ENCODE data around the gene LDB3.

The LDB3 gene, protein sequence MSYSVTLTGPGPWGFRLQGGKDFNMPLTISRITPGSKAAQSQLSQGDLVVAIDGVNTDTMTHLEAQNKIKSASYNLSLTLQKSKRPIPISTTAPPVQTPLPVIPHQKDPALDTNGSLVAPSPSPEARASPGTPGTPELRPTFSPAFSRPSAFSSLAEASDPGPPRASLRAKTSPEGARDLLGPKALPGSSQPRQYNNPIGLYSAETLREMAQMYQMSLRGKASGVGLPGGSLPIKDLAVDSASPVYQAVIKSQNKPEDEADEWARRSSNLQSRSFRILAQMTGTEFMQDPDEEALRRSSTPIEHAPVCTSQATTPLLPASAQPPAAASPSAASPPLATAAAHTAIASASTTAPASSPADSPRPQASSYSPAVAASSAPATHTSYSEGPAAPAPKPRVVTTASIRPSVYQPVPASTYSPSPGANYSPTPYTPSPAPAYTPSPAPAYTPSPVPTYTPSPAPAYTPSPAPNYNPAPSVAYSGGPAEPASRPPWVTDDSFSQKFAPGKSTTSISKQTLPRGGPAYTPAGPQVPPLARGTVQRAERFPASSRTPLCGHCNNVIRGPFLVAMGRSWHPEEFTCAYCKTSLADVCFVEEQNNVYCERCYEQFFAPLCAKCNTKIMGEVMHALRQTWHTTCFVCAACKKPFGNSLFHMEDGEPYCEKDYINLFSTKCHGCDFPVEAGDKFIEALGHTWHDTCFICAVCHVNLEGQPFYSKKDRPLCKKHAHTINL
- 0 to 0.09 (median 0) reads per million in 3 donors for total RNA-seq

GRCh38 chr10:86668297-86669165, at the start of gene LDB3:
Gene LDB3 (plus strand): TSS chr10:86668511. CDS start chr10:86668692, 181 bp downstream.
- Histone ChIP-seq H3K4me1 (ENCODE audit: control insufficient read depth, insufficient read depth, low read length, poor library complexity, severe bottlenecking) (no peaks in the 10 kb centered on the region), H3K4me3 (ENCODE audit: insufficient read depth, low read depth, low read length, poor library complexity, severe bottlenecking) (no peak within 1 kb of the TSS), H3K36me3 (ENCODE audit: control insufficient read depth, insufficient read depth, low read length) (no peaks in the 10 kb centered on the region), H3K9me3 (ENCODE audit: control insufficient read depth, low read length) (no peaks in the 10 kb centered on the region), H3K27ac (ENCODE audit: insufficient read depth, low read length, poor library complexity, severe bottlenecking) (no peak within 1 kb of the TSS), H3K27me3 (replicated peaks; ENCODE audit: control insufficient read depth, insufficient read depth, low read length, poor library complexity, severe bottlenecking) (no peaks in the 10 kb centered on the region)
- no peak for DNase-seq

DNA sequence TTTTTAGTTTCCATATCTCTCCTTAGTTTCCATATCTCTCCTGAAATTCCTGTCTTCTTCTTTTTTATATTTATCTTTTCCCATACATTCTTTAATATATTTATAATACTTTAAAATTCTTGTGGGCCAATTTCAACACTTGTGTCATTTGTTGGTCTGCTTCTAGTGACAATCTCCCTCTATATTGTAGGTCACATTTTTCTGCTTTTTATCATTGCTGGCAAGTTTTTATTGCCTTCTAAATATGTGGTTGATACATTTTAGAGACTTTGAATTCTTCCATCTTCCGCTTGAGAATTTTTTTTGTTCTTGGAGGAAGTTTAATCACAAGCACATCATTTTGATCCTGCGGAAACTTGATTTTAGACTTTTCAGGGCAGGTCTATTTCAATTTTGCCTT, 40.0 kb upstream of the LDB3 start:
- H3K9me3 ChIP-seq (ENCODE audit: control insufficient read depth, low read length): no peaks in the 10 kb centered on the region
- DNase-seq: no peak
- no peaks in the 10 kb centered on the region for H3K4me1 ChIP-seq (ENCODE audit: control insufficient read depth, insufficient read depth, low read length, poor library complexity, severe bottlenecking)
- no peak overlapping the region for H3K27ac ChIP-seq (ENCODE audit: insufficient read depth, low read length, poor library complexity, severe bottlenecking)
- peaks cover 14% of the 10 kb centered on the region for H3K27me3 ChIP-seq (replicated peaks; ENCODE audit: control insufficient read depth, insufficient read depth, low read length, poor library complexity, severe bottlenecking)
- no peaks in the 10 kb centered on the region for H3K36me3 ChIP-seq (ENCODE audit: control insufficient read depth, insufficient read depth, low read length)
- no peak overlapping the region for H3K4me3 ChIP-seq (ENCODE audit: insufficient read depth, low read depth, low read length, poor library complexity, severe bottlenecking)

DNA sequence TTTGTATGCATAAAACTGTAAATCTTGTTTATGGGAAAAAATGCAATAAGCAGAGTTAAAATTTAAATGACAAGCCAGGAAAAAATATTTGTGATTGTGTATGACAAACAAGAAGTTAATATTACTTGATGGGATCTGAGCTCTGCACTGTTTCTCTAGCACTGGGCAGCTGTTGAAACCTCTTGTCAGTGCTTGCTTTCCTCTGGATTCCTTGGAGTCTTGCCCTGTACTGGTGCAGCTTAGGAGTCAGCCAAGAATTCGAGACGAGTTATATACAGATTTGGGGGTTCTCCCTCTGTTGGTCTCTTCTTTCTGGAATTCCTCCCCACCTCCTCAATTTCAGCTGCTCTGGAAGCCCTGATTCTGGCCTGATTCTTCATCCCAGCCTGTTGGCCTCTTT, 38.2 kb upstream of the LDB3 start:
- H3K36me3 ChIP-seq (ENCODE audit: control insufficient read depth, insufficient read depth, low read length): no peaks in the 10 kb centered on the region
- no peak overlapping the region for H3K4me3 ChIP-seq (ENCODE audit: insufficient read depth, low read depth, low read length, poor library complexity, severe bottlenecking)
- no peaks in the 10 kb centered on the region for H3K4me1 ChIP-seq (ENCODE audit: control insufficient read depth, insufficient read depth, low read length, poor library complexity, severe bottlenecking)
- peaks cover 14% of the 10 kb centered on the region for H3K27me3 ChIP-seq (replicated peaks; ENCODE audit: control insufficient read depth, insufficient read depth, low read length, poor library complexity, severe bottlenecking)
- H3K9me3 ChIP-seq (ENCODE audit: control insufficient read depth, low read length): no peaks in the 10 kb centered on the region
- DNase-seq: no peak
- H3K27ac ChIP-seq (ENCODE audit: insufficient read depth, low read length, poor library complexity, severe bottlenecking): no peak overlapping the region

DNA sequence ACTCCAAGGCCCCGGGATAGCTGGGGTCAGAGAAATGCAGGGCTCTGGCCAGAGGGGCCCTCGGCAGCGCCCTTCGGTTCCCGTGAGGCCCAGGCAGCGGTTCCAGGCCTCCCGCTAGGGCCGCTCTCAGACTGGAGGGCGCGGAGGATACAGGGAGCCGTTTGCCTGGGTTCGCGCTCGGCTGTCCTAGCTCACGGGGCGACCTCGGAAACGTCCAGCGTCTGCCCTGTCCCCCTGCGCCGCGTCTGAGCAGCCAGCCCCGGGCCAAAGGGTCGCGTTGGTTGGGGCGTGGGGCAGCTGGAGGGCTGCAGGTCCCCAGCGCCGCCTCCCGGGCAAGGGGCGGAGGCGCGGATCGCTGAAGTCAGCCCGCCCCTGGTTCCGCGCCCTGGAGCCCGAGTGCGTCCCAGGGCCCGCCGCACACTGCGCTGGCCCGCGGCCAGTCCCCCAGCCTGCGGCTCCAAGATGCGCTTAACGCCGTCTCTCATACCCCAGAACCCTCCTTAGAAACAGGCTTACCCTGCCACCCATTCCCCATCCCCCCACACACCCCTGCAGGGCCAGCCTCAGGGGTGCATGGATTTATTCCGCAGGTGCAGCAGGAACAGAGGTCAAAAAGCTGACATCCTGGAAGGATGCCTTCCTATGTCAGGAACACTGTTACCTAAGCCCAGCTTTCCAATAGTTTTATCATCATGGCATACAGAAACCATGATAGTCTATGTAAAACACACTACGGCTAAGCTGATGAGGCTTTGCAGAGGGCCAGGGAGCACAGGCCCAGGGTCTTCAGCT, 36.1 kb upstream of the LDB3 start:
- Histone ChIP-seq H3K27ac (ENCODE audit: insufficient read depth, low read length, poor library complexity, severe bottlenecking) (no peak overlapping the region), H3K36me3 (ENCODE audit: control insufficient read depth, insufficient read depth, low read length) (no peaks in the 10 kb centered on the region), H3K9me3 (ENCODE audit: control insufficient read depth, low read length) (no peaks in the 10 kb centered on the region), H3K4me3 (ENCODE audit: insufficient read depth, low read depth, low read length, poor library complexity, severe bottlenecking) (no peak overlapping the region), H3K4me1 (ENCODE audit: control insufficient read depth, insufficient read depth, low read length, poor library complexity, severe bottlenecking) (no peaks in the 10 kb centered on the region), H3K27me3 (replicated peaks; ENCODE audit: control insufficient read depth, insufficient read depth, low read length, poor library complexity, severe bottlenecking) (peaks cover 14% of the 10 kb centered on the region)
- DNase-seq: no peak

DNA sequence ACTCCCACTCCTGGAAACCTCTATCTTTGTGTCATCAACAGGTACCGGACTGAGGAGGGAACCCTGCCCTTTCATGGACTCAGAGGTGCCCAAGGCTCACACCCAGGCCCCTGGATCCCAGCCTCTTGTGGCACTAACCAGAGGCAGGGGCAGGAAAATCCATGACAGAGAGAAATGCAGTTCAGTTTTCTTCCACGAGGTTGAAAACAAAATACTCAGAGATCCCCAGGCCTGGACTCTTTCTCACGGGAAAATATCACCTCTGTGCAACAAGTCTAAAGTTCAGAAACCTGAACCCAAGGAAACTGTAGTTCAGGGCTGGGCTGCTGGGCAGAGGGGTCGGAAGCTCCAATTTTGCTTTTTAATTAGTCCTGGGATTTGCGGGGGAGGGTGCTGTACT, 35.4 kb upstream of the LDB3 start:
- peaks cover 14% of the 10 kb centered on the region for H3K27me3 ChIP-seq (replicated peaks; ENCODE audit: control insufficient read depth, insufficient read depth, low read length, poor library complexity, severe bottlenecking)
- H3K4me1 ChIP-seq (ENCODE audit: control insufficient read depth, insufficient read depth, low read length, poor library complexity, severe bottlenecking): no peaks in the 10 kb centered on the region
- H3K36me3 ChIP-seq (ENCODE audit: control insufficient read depth, insufficient read depth, low read length): no peaks in the 10 kb centered on the region
- DNase-seq: no peak
- no peak overlapping the region for H3K4me3 ChIP-seq (ENCODE audit: insufficient read depth, low read depth, low read length, poor library complexity, severe bottlenecking)
- H3K27ac ChIP-seq (ENCODE audit: insufficient read depth, low read length, poor library complexity, severe bottlenecking): no peak overlapping the region
- H3K9me3 ChIP-seq (ENCODE audit: control insufficient read depth, low read length): no peaks in the 10 kb centered on the region

GRCh38 chr10:86635402-86635801, 32.9 kb upstream of the LDB3 start:
- H3K9me3 ChIP-seq (ENCODE audit: control insufficient read depth, low read length): no peaks in the 10 kb centered on the region
- no peaks in the 10 kb centered on the region for H3K4me1 ChIP-seq (ENCODE audit: control insufficient read depth, insufficient read depth, low read length, poor library complexity, severe bottlenecking)
- no peak overlapping the region for H3K4me3 ChIP-seq (ENCODE audit: insufficient read depth, low read depth, low read length, poor library complexity, severe bottlenecking)
- DNase-seq: no peak
- H3K36me3 ChIP-seq (ENCODE audit: control insufficient read depth, insufficient read depth, low read length): no peaks in the 10 kb centered on the region
- H3K27me3 ChIP-seq (replicated peaks; ENCODE audit: control insufficient read depth, insufficient read depth, low read length, poor library complexity, severe bottlenecking): peaks cover 16% of the 10 kb centered on the region
- no peak overlapping the region for H3K27ac ChIP-seq (ENCODE audit: insufficient read depth, low read length, poor library complexity, severe bottlenecking)

DNA sequence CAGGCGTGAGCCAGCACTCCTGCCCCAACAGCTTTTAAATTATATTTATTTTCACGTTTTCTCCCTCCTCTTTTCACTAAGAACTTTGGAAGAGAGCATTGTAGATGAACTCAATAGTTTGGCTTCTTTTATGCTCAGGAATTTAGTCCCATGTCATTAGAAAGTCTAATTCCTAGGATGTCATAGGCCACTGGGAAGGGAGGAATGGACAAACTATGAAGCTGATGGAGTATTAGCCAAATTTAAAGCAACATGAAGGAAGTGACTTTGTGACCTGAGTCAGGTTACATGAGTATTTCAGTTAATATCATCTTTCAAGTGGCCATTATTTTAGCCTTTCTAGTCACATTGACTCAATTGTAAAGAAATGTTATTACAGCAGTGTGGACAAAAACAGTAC, 32.0 kb upstream of the LDB3 start:
- no peaks in the 10 kb centered on the region for H3K36me3 ChIP-seq (ENCODE audit: control insufficient read depth, insufficient read depth, low read length)
- no peaks in the 10 kb centered on the region for H3K9me3 ChIP-seq (ENCODE audit: control insufficient read depth, low read length)
- no peak overlapping the region for H3K27ac ChIP-seq (ENCODE audit: insufficient read depth, low read length, poor library complexity, severe bottlenecking)
- no peak for DNase-seq
- H3K4me1 ChIP-seq (ENCODE audit: control insufficient read depth, insufficient read depth, low read length, poor library complexity, severe bottlenecking): no peaks in the 10 kb centered on the region
- H3K27me3 ChIP-seq (replicated peaks; ENCODE audit: control insufficient read depth, insufficient read depth, low read length, poor library complexity, severe bottlenecking): peaks cover 18% of the 10 kb centered on the region
- no peak overlapping the region for H3K4me3 ChIP-seq (ENCODE audit: insufficient read depth, low read depth, low read length, poor library complexity, severe bottlenecking)

- no peak for DNase-seq
- H3K9me3 ChIP-seq (ENCODE audit: control insufficient read depth, low read length): no peaks in the 10 kb centered on the region
- no peaks in the 10 kb centered on the region for H3K36me3 ChIP-seq (ENCODE audit: control insufficient read depth, insufficient read depth, low read length)
- H3K4me3 ChIP-seq (ENCODE audit: insufficient read depth, low read depth, low read length, poor library complexity, severe bottlenecking): no peak overlapping the region
- H3K4me1 ChIP-seq (ENCODE audit: control insufficient read depth, insufficient read depth, low read length, poor library complexity, severe bottlenecking): no peaks in the 10 kb centered on the region
- peaks cover 4% of the 10 kb centered on the region for H3K27me3 ChIP-seq (replicated peaks; ENCODE audit: control insufficient read depth, insufficient read depth, low read length, poor library complexity, severe bottlenecking)
- H3K27ac ChIP-seq (ENCODE audit: insufficient read depth, low read length, poor library complexity, severe bottlenecking): no peak overlapping the region
Measured at GRCh38 chr10:86642021-86642420, 26.3 kb upstream of the LDB3 start.

GRCh38 chr10:86642499-86642898, 25.8 kb upstream of the LDB3 start:
- Histone ChIP-seq H3K27ac (ENCODE audit: insufficient read depth, low read length, poor library complexity, severe bottlenecking) (no peak overlapping the region), H3K27me3 (replicated peaks; ENCODE audit: control insufficient read depth, insufficient read depth, low read length, poor library complexity, severe bottlenecking) (peaks cover 4% of the 10 kb centered on the region), H3K9me3 (ENCODE audit: control insufficient read depth, low read length) (no peaks in the 10 kb centered on the region), H3K4me1 (ENCODE audit: control insufficient read depth, insufficient read depth, low read length, poor library complexity, severe bottlenecking) (no peaks in the 10 kb centered on the region), H3K36me3 (ENCODE audit: control insufficient read depth, insufficient read depth, low read length) (no peaks in the 10 kb centered on the region), H3K4me3 (ENCODE audit: insufficient read depth, low read depth, low read length, poor library complexity, severe bottlenecking) (no peak overlapping the region)
- DNase-seq: no peak
